Gastroesophageal sphincter (tissue), 3 donors: ENCODE results near the gene IPO4.

Experiments
- CTCF ChIP-seq, 4 experiments: fragments of 200-600 bp in 2 of 4; fragments of 450-650 bp in 2 of 4; sonication (generic) in 1 of 4; IDR thresholded peaks; one replicate each; pipeline ENCODE4 v1.5.1; 2017 to 2019; ENCODE audit warnings: antibody characterized with exemption in 4 of 4, mild to moderate bottlenecking in 2 of 4, moderate library complexity in 2 of 4
- EP300 ChIP-seq: sonication (generic); formaldehyde crosslinking; IDR thresholded peaks from one replicate; pipeline ENCODE4 v1.6.1; 2017; ENCODE audit warnings: antibody characterized with exemption, mild to moderate bottlenecking
- POLR2A ChIP-seq, 2 donors: fragments of 450-650 bp; IDR thresholded peaks; one replicate each; pipeline ENCODE4 v1.6.1; 2017; ENCODE audit warnings: antibody characterized with exemption in 2 of 2, mild to moderate bottlenecking in 2 of 2, moderate library complexity in 1 of 2
- POLR2AphosphoS5 ChIP-seq: sonication (generic); formaldehyde crosslinking; IDR thresholded peaks from one replicate; pipeline ENCODE4 v1.6.1; 2017; ENCODE audit warnings: antibody characterized with exemption

GRCh38 chr14:24159777-24160498 is 28.7 kb downstream of the IPO4 start:
- TF ChIP-seq CTCF (IDR thresholded peaks at IDR 0.05) (no peak), POLR2A (IDR thresholded peaks at IDR 0.05) (no peak), EP300 (no peak), POLR2AphosphoS5 (no peak)
